Brain pericyte (primary cell): ENCODE data around the gene CD40.
"Not testable (repeated sequence)": the region's sequence is repeated elsewhere in the genome, so short reads cannot be mapped to it uniquely, and the experiment has no call there.

Experiments
- DNase-seq: peaks from one replicate; pipeline ENCODE4 v3.0.0-alpha.2; 2012; ENCODE audit warnings: low read depth, low spot score

CD40 gene

GRCh38 chr20:46093531-46093930 is 24.6 kb upstream of the CD40 start:
- DNase-seq, result no peak

- DNase-seq, result no peak
Measured at GRCh38 chr20:46099491-46100287, 18.4 kb upstream of the CD40 start.

- not testable (repeated sequence) for DNase-seq
Measured at GRCh38 chr20:46100444-46100843, 17.7 kb upstream of the CD40 start.

GRCh38 chr20:46100988-46101387 is 17.1 kb upstream of the CD40 start:
- no peak for DNase-seq

- no peak for DNase-seq
Measured at GRCh38 chr20:46101957-46102356, 16.2 kb upstream of the CD40 start.

GRCh38 chr20:46102940-46103339 is 15.2 kb upstream of the CD40 start:
- no peak for DNase-seq

GRCh38 chr20:46104262-46104661 is 13.9 kb upstream of the CD40 start:
- no peak for DNase-seq

- DNase-seq, result no peak
Measured at GRCh38 chr20:46107061-46107460, 11.1 kb upstream of the CD40 start.

- no peak for DNase-seq
Measured at GRCh38 chr20:46108435-46108841, 9.7 kb upstream of the CD40 start.

- no peak for DNase-seq
Measured at GRCh38 chr20:46108976-46109375, 9.1 kb upstream of the CD40 start.

- DNase-seq, result no peak
Measured at GRCh38 chr20:46111028-46111835, 6.9 kb upstream of the CD40 start.

- DNase-seq, result no peak
Measured at GRCh38 chr20:46111836-46112212, 6.3 kb upstream of the CD40 start.

- no peak for DNase-seq
Measured at GRCh38 chr20:46112430-46113112, 5.5 kb upstream of the CD40 start.

- no peak for DNase-seq
Measured at GRCh38 chr20:46113113-46113470, 5.0 kb upstream of the CD40 start.

- no peak for DNase-seq
Measured at GRCh38 chr20:46114449-46114848, 3.7 kb upstream of the CD40 start.

GRCh38 chr20:46118481-46119020 is 437 bp downstream of the CD40 start:
- DNase-seq, result no peak

GRCh38 chr20:46119028-46119546 is 973 bp downstream of the CD40 start:
- no peak for DNase-seq

- no peak for DNase-seq
Measured at GRCh38 chr20:46119547-46119946, 1.4 kb downstream of the CD40 start.

GRCh38 chr20:46120136-46120535 is 2.0 kb downstream of the CD40 start:
- no peak for DNase-seq

- no peak for DNase-seq
Measured at GRCh38 chr20:46121184-46121930, 3.2 kb downstream of the CD40 start.

- DNase-seq, result no peak
Measured at GRCh38 chr20:46122071-46122470, 4.0 kb downstream of the CD40 start.
